GM13977 (cell line): ENCODE measurements around the gene RFX8.

Experiments used
- DNase-seq: peaks from one replicate; pipeline ENCODE4 v3.0.0; 2012; ENCODE audit warnings: low spot score
- CTCF ChIP-seq: IDR thresholded peaks from 2 replicates; pipeline ENCODE4 v1.5.1; 2012; ENCODE audit warnings: mild to moderate bottlenecking, control low read depth; ENCODE audit not compliant: insufficient read depth; ENCODE audit errors: extremely low read depth, missing control alignments
- in situ Hi-C: fragments of 300-500 bp; cut with MboI; formaldehyde crosslinking; loops from one replicate; pipeline ENCODE4 v1.12.0; 2022; ENCODE audit warnings: low sequenced_read_pairs, low pct_unique_long_range_greater_than_20kb, mixed read lengths, inconsistent platforms; ENCODE audit not compliant: unreplicated experiment

RFX8 gene

GRCh38 chr2:101474731-101475384, at the start of gene RFX8:
Gene RFX8, minus strand, starts transcription at chr2:101475112. Its CDS starts 8,264 bp downstream, at chr2:101466848.
- no peak for TF ChIP-seq CTCF
- in situ Hi-C loops: no loop called here
- DNase-seq: peak; percentile 44

- in situ Hi-C loops: no loop called here
- TF ChIP-seq CTCF: no peak
- no peak for DNase-seq
These were observed 46.6 kb upstream of the RFX8 start for GRCh38 chr2:101521487-101521886.

- in situ Hi-C loops: no loop called here
- no peak for DNase-seq
- TF ChIP-seq CTCF: no peak
These were observed 45.3 kb upstream of the RFX8 start for GRCh38 chr2:101520246-101520645.

GRCh38 chr2:101518578-101519492, 43.9 kb upstream of the RFX8 start:
- in situ Hi-C loops: no loop called here
- DNase-seq: no peak
- TF ChIP-seq CTCF: peak; percentile 8

- in situ Hi-C loops: no loop called here
- TF ChIP-seq CTCF: no peak
- DNase-seq: no peak
These were observed 42.9 kb upstream of the RFX8 start for GRCh38 chr2:101517758-101518271.

GRCh38 chr2:101516823-101517690, 42.1 kb upstream of the RFX8 start:
- DNase-seq: no peak
- no peak for TF ChIP-seq CTCF
- in situ Hi-C loops: no loop called here
